Skin of body (tissue), 2 donors: ENCODE data around the gene IL15. TPM values are rescaled to one million over a fixed set of nuclear protein-coding genes. Genes with fewer than 3 reads are reported as not detected.

Experiments
- DNase-seq: peaks from one replicate; lab custom pipeline; 2025; lab: John Stamatoyannopoulos, UW
- total RNA-seq: library from RNA; depleted of rRNA; stranded (reverse); fragments of >200 nt; gene quantifications from one replicate; pipeline ENCODE4 v1.2.3, GENCODE V29; 2014

IL15 gene
- total RNA-seq, 1 donor from 2014 or later, result 3.8 TPM

- DNase-seq, result no peak
Observed at GRCh38 chr4:141771889-141772830, 135.8 kb downstream of the IL15 start.

GRCh38 chr4:141772838-141773237 is 136.5 kb downstream of the IL15 start:
- no peak for DNase-seq

GRCh38 chr4:141782205-141782604 is 145.8 kb downstream of the IL15 start:
- no peak for DNase-seq
